Neural cell (in vitro differentiated cells): ENCODE results near the gene CGRRF1. TPM values are rescaled to one million over a fixed set of nuclear protein-coding genes. Genes with fewer than 3 reads are reported as not detected.

ENCODE experiments used
- H2AFZ ChIP-seq: fragments of 200-600, 300-800 bp; sonication (generic), shearing (Covaris generic); 2 replicates; pipeline ENCODE4 v1.6.0; 2014; ENCODE audit warnings: low read depth, mild to moderate bottlenecking, antibody characterized with exemption, low read length, moderate library complexity
- H3F3A ChIP-seq: fragments of 200-600 bp; shearing (Covaris generic); 2 replicates; pipeline ENCODE4 v1.6.1; 2016; ENCODE audit warnings: mild to moderate bottlenecking, moderate library complexity, mixed read lengths, antibody characterized with exemption, low read length; ENCODE audit not compliant: insufficient read depth, poor library complexity, severe bottlenecking
- H3K27ac ChIP-seq: fragments of 200-600, 300-800 bp; sonication (generic), shearing (Covaris generic); 2 replicates; pipeline ENCODE4 v1.5.1; 2014; ENCODE audit warnings: mild to moderate bottlenecking, low read length, moderate library complexity
- H3K27me3 ChIP-seq: fragments of 300-800, 200-600 bp; sonication (generic), shearing (Covaris generic); 2 replicates; pipeline ENCODE4 v1.6.0; 2014; ENCODE audit warnings: mild to moderate bottlenecking, low read depth, low read length, moderate library complexity; ENCODE audit not compliant: insufficient read depth
- H3K36me3 ChIP-seq: fragments of 300-800, 200-600 bp; sonication (generic), shearing (Covaris generic); 2 replicates; pipeline ENCODE4 v1.5.1; 2014; ENCODE audit warnings: mild to moderate bottlenecking, antibody characterized with exemption, low read length, moderate library complexity; ENCODE audit not compliant: insufficient read depth
- H3K4me2 ChIP-seq: fragments of 300-800, 200-600 bp; sonication (generic), shearing (Covaris generic); 2 replicates; pipeline ENCODE4 v1.6.0; 2014; ENCODE audit warnings: mild to moderate bottlenecking, low read length
- H3K4me3 ChIP-seq: fragments of 300-800, 200-600 bp; sonication (generic), shearing (Covaris generic); 2 replicates; pipeline ENCODE4 v1.5.1; 2014; ENCODE audit warnings: mild to moderate bottlenecking, low read length, moderate library complexity
- H3K79me2 ChIP-seq: fragments of 200-600 bp; shearing (Covaris generic); replicated peaks from 2 replicates; pipeline ENCODE4 v1.6.0; 2014; ENCODE audit warnings: mild to moderate bottlenecking, low read length, moderate library complexity; ENCODE audit not compliant: insufficient read depth
- H3K9ac ChIP-seq: fragments of 300-800, 200-600 bp; sonication (generic), shearing (Covaris generic); 2 replicates; pipeline ENCODE4 v1.6.1; 2016; ENCODE audit warnings: mild to moderate bottlenecking, low read length, mixed read lengths
- H3K9me2 ChIP-seq: fragments of 200-600 bp; shearing (Covaris generic); 2 replicates; pipeline ENCODE4 v1.6.1; 2016; ENCODE audit warnings: mild to moderate bottlenecking, low read length, mixed read lengths; ENCODE audit not compliant: insufficient read depth
- H3K9me3 ChIP-seq: fragments of 200-600, 300-800 bp; sonication (generic), shearing (Covaris generic); 2 replicates; pipeline ENCODE4 v1.6.1; 2016; ENCODE audit warnings: mild to moderate bottlenecking, mixed run types, low read length, moderate library complexity, mixed read lengths
- H4K20me1 ChIP-seq: fragments of 200-600 bp; shearing (Covaris generic); 2 replicates; pipeline ENCODE4 v1.6.1; 2016; ENCODE audit warnings: mild to moderate bottlenecking, mixed run types; ENCODE audit not compliant: insufficient read depth
- CTCF ChIP-seq: fragments of 450-650 bp; IDR thresholded peaks from 2 replicates; pipeline ENCODE4 v1.5.1; 2014; ENCODE audit warnings: antibody characterized with exemption, mild to moderate bottlenecking, moderate library complexity; ENCODE audit not compliant: poor library complexity, severe bottlenecking
- EP300 ChIP-seq: fragments of 450-650 bp; conservative IDR thresholded peaks from 2 replicates; pipeline ENCODE4 v1.6.1; 2014; ENCODE audit warnings: antibody characterized with exemption, mild to moderate bottlenecking, moderate library complexity; ENCODE audit not compliant: poor library complexity, severe bottlenecking
- EZH2 ChIP-seq: fragments of 200-600, 300-800 bp; shearing (Covaris generic), sonication (generic); IDR thresholded peaks from 2 replicates; pipeline ENCODE4 v1.6.1; 2014; ENCODE audit warnings: antibody characterized with exemption, low read length, borderline replicate concordance, mild to moderate bottlenecking; ENCODE audit not compliant: insufficient read depth, poor library complexity, severe bottlenecking
- MXI1 ChIP-seq: fragments of 450-650 bp; conservative IDR thresholded peaks from 2 replicates; pipeline ENCODE4 v1.6.1; 2014; ENCODE audit warnings: antibody characterized with exemption, mild to moderate bottlenecking; ENCODE audit not compliant: poor library complexity, severe bottlenecking
- POLR2AphosphoS5 ChIP-seq: IDR thresholded peaks from 2 replicates; pipeline ENCODE4 v1.6.1; 2012
- RAD21 ChIP-seq: fragments of 450-650 bp; conservative IDR thresholded peaks from 2 replicates; pipeline ENCODE4 v1.6.1; 2014; ENCODE audit warnings: antibody characterized with exemption, mild to moderate bottlenecking, moderate library complexity
- REST ChIP-seq: IDR thresholded peaks from 2 replicates; pipeline ENCODE4 v1.6.1; 2012; ENCODE audit warnings: borderline replicate concordance
- SMC3 ChIP-seq: fragments of 450-650 bp; conservative IDR thresholded peaks from 2 replicates; pipeline ENCODE4 v1.6.1; 2014; ENCODE audit warnings: antibody characterized with exemption, mild to moderate bottlenecking, moderate library complexity; ENCODE audit not compliant: poor library complexity
- TAF1 ChIP-seq: IDR thresholded peaks from 2 replicates; pipeline ENCODE4 v1.6.1; 2012; ENCODE audit warnings: low read depth
- polyA plus RNA-seq: library from polyadenylated mRNA; depleted of rRNA; stranded (reverse); fragments of >200 nt; gene quantifications from 2 replicates; pipeline ENCODE4 v1.2.3, GENCODE V29; 2014

The CGRRF1 gene
- polyA plus RNA-seq, 1 donor from 2014 or later, result 31.0 TPM

DNA sequence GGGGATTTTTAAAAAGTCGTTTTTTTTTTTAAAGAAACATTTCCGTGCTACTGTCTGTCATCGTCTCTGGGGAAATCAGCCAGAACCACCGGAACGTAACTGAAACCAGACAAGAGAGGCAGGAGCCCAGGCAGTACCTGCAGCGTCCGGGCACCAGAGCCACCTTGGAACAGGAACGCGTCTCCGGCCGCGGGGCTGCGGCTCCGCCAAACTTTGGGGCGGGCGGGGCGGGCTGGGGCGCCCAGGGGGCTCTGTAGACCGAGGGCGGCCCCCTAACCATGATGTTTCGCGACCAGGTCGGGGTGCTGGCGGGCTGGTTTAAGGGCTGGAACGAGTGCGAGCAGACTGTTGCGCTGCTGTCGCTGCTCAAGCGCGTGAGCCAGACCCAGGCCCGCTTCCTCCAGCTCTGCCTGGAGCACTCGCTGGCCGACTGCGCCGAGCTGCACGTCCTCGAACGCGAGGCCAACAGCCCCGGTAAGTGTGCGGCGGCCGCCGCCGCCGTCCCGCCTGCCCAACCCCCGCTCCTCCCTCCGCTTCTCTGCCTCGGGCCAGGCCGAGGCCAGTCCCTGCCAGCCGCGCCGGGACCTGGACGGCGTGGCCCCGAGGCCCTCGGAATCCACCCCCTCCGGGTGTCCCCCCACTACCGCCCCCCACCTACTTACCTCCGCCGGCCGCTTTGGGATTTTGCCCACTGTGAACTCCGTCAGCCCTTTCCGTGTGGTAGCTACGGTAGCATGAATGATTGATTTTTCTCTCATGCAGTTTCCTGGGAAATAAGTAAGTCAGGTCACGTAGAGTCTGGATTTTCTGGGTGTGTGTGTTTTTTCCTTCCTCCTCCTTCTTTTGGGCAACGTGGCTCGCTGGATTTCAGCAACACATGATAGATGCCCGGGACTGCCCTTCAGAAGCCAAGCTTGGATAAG lies 58.2 kb downstream of the CGRRF1 start:
- Histone ChIP-seq H4K20me1 (no peaks in the 10 kb centered on the region), H3K4me2 (peak overlapping the region; percentile 67), H3K9me3 (no peaks in the 10 kb centered on the region), H3K4me3 (peak overlapping the region; percentile 90), H3K9me2 (no peaks in the 10 kb centered on the region), H3K27ac (no peak overlapping the region), H3K79me2 (no peaks in the 10 kb centered on the region), H3K9ac (peak overlapping the region; percentile 64), H3F3A (peaks cover 6% of the 10 kb centered on the region), H3K27me3 (peaks cover 28% of the 10 kb centered on the region), H2AFZ (peak overlapping the region; percentile 9), H3K36me3 (no peaks in the 10 kb centered on the region)
- TF ChIP-seq POLR2AphosphoS5, result no peak
- TF ChIP-seq EP300, result no peak
- no peak for TF ChIP-seq TAF1
- TF ChIP-seq RAD21, result no peak
- no peak for TF ChIP-seq CTCF

- no peak overlapping the region for H2AFZ ChIP-seq
- no peak for TF ChIP-seq SMC3
- TF ChIP-seq MXI1, result no peak
- TF ChIP-seq TAF1, result no peak
- TF ChIP-seq POLR2AphosphoS5, result no peak
- no peak for TF ChIP-seq CTCF
- H3K36me3 ChIP-seq, result no peaks in the 10 kb centered on the region
- H3K27ac ChIP-seq, result no peak overlapping the region
- H3K4me2 ChIP-seq, result no peak overlapping the region
- H3K9ac ChIP-seq, result no peak overlapping the region
- no peaks in the 10 kb centered on the region for H3K9me2 ChIP-seq
- peak overlapping the region; percentile 15 for H3K4me3 ChIP-seq
- H3K27me3 ChIP-seq, result peaks cover 28% of the 10 kb centered on the region
- no peaks in the 10 kb centered on the region for H4K20me1 ChIP-seq
- H3F3A ChIP-seq, result peaks cover 6% of the 10 kb centered on the region
- no peaks in the 10 kb centered on the region for H3K9me3 ChIP-seq
- no peaks in the 10 kb centered on the region for H3K79me2 ChIP-seq
Observed at GRCh38 chr14:54568821-54569595, 59.3 kb downstream of the CGRRF1 start.

GRCh38 chr14:54570047-54570446 lies 60.3 kb downstream of the CGRRF1 start:
- H3K9me2 ChIP-seq, result no peaks in the 10 kb centered on the region
- H4K20me1 ChIP-seq, result no peaks in the 10 kb centered on the region
- H3K4me2 ChIP-seq, result no peak overlapping the region
- H3K27me3 ChIP-seq, result peaks cover 20% of the 10 kb centered on the region
- H2AFZ ChIP-seq, result no peak overlapping the region
- no peaks in the 10 kb centered on the region for H3K36me3 ChIP-seq
- H3K79me2 ChIP-seq, result no peaks in the 10 kb centered on the region
- H3K27ac ChIP-seq, result no peak overlapping the region
- H3K9ac ChIP-seq, result no peak overlapping the region
- H3K9me3 ChIP-seq, result no peaks in the 10 kb centered on the region
- no peaks in the 10 kb centered on the region for H3F3A ChIP-seq
- H3K4me3 ChIP-seq, result no peak overlapping the region
- no peak for TF ChIP-seq MXI1
- no peak for TF ChIP-seq SMC3
- TF ChIP-seq CTCF, result no peak
- TF ChIP-seq REST, result no peak
- no peak for TF ChIP-seq RAD21
- no peak for TF ChIP-seq EZH2
- no peak for TF ChIP-seq EP300
- TF ChIP-seq TAF1, result no peak
